GM18505 (cell line): Measurements from ENCODE around the gene ADRA2C.

ENCODE experiments used
- ATAC-seq: cut with Tn5 transposase; IDR thresholded peaks from one replicate; pipeline ENCODE4 v1.9.1; 2021; ENCODE audit not compliant: unreplicated experiment
- POLR2A ChIP-seq: IDR thresholded peaks from 4 replicates; pipeline ENCODE4 v1.6.1; 2011; ENCODE audit warnings: borderline replicate concordance; ENCODE audit not compliant: insufficient read depth, insufficient read length; ENCODE audit errors: extremely low read depth

Gene ADRA2C

DNA sequence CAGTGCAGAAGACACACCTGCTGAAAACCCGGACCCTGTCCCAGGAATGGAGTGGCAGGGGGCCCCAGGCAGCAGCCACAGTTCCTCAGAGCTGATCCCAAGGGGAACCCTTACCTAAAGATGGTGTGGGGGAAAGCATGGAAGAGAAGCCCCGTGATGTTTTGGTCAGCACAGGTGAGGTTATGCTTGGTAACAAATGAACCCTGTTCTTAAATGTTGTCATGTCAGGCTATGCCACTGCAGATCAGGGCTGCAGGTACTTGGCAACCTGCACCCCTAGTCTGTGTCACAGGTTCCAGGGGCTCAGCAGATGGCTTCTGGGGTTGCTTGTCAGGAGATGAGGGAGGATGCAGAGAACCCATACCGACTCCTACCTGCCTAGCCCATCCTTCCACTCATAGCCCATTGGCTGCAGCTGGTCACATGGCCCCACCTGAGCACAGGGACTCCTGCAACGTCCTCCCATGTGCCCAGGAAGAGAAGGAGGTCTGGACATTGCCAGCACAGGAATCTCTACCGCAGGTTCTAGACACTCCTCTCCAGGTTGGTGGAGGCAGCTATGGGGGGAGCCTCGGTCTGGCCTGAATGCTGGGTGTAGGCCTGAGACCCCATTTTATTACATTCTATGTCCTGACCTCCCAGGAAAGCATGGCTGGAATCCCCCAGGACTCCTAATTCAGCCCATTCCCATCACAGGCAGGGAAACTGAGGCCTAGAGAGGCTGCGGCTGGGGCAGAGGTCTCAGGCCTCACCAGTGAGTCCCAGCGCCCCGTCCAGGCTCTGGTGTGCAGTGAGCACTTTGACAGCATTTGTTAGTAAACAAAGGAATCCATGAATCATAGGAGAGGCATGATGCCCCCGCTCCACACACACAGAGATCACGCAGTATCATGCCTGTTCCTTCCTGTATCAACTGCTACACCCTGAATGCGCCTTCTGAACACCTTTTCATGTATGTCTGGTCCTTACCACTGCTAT, 51.1 kb downstream of the ADRA2C start:
- ATAC-seq: no peak
- no peak for TF ChIP-seq POLR2A
